ENCODE results near the gene ORMDL3. TPM values are rescaled to one million over a fixed set of nuclear protein-coding genes. Genes with fewer than 3 reads are reported as not detected.
"Not testable (repeated sequence)": the region's sequence is repeated elsewhere in the genome, so short reads cannot be mapped to it uniquely, and the experiment has no call there.

ORMDL3 gene
- total and polyA plus RNA-seq, 2 experiments from 2014 or later: 33.6 to 38.5 TPM

DNA sequence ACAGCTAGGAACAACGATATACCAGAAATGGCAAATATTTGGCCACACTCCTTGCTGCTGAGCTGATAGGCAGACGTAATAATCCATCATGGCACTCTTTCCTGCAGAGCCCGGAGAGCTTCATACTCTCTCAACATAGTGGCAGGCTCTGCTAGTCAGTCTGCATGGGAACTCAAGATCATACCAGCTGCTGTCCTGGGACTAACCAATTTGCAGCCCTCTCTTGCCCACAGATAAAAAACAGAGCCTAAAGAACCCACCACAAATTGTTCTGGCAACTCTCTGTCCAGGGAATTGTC lies 22.5 kb downstream of the ORMDL3 start (continued):
- TF ChIP-seq, protein P1, sequence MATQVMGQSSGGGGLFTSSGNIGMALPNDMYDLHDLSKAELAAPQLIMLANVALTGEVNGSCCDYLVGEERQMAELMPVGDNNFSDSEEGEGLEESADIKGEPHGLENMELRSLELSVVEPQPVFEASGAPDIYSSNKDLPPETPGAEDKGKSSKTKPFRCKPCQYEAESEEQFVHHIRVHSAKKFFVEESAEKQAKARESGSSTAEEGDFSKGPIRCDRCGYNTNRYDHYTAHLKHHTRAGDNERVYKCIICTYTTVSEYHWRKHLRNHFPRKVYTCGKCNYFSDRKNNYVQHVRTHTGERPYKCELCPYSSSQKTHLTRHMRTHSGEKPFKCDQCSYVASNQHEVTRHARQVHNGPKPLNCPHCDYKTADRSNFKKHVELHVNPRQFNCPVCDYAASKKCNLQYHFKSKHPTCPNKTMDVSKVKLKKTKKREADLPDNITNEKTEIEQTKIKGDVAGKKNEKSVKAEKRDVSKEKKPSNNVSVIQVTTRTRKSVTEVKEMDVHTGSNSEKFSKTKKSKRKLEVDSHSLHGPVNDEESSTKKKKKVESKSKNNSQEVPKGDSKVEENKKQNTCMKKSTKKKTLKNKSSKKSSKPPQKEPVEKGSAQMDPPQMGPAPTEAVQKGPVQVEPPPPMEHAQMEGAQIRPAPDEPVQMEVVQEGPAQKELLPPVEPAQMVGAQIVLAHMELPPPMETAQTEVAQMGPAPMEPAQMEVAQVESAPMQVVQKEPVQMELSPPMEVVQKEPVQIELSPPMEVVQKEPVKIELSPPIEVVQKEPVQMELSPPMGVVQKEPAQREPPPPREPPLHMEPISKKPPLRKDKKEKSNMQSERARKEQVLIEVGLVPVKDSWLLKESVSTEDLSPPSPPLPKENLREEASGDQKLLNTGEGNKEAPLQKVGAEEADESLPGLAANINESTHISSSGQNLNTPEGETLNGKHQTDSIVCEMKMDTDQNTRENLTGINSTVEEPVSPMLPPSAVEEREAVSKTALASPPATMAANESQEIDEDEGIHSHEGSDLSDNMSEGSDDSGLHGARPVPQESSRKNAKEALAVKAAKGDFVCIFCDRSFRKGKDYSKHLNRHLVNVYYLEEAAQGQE (IDR thresholded peaks at IDR 0.05; ENCODE audit: unreplicated experiment): no peak
- TF ChIP-seq ZNF114 (CRISPR knock-in tag; IDR thresholded peaks at IDR 0.05) (no peak), NANOG (IDR thresholded peaks at IDR 0.05; ENCODE audit: borderline replicate concordance) (no peak)

DNA sequence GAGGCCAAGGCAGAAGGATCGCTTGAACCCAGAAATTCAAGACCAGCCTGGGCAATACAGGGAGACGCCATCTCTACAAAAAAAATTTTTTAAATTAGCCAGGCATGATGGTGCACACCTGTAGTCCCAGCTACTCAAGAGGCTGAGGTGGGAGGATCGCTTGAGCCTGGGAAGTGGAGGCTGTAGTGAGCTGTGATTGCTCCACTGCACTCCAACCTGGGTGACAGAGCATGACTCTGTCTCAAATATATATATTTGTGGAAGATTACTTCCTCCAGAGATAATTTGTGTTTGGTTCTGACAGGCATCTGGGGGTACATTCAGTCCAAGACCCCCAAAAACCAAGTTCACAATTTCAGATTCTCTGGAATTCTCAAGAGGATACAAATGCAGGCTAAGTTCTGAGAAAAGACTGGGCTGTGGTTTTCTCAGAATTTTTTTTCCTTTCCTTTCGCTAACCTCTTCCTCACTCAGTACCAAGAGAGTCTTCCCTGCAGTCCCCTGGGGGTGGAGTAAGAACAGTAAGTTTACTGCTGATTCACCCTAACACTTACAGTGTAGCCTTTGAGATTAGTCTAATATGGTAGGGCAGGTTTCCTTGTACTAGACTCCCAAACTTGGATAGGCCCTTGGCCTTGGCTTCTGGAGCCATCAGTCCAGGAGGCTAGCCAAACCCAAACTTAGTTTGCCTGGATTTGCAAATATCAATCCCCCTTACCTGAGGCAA lies 24.1 kb downstream of the ORMDL3 start:
- Mint-ChIP-seq H3K27ac (no peak overlapping the region), H3K27me3 (ENCODE audit: insufficient read depth, low read depth, poor library complexity) (peaks cover 4% of the 10 kb centered on the region), H3K4me1 (no peaks in the 10 kb centered on the region), H3K4me3 (no peak overlapping the region), H3K9me3 (no peaks in the 10 kb centered on the region), H3K36me3 (ENCODE audit: low read depth) (peaks cover 2% of the 10 kb centered on the region; the same call in 1 of the 3 replicates)
- Histone ChIP-seq H3K9me2 (ENCODE audit: insufficient read depth) (no peaks in the 10 kb centered on the region), H3K4me1 (ENCODE audit: insufficient read depth) (no peaks in the 10 kb centered on the region), H3K4me3 (no peak overlapping the region), H3K79me2 (replicated peaks; ENCODE audit: insufficient read depth) (no peaks in the 10 kb centered on the region), H2AFZ (no peak overlapping the region), H3K27me3 (ENCODE audit: insufficient read depth) (no peaks in the 10 kb centered on the region), H3K27ac (ENCODE audit: low read depth) (no peak overlapping the region), H3F3A (replicated peaks; ENCODE audit: low read depth) (no peaks in the 10 kb centered on the region), H3K4me2 (no peak overlapping the region), H3K36me3 (ENCODE audit: insufficient read depth) (no peaks in the 10 kb centered on the region), H4K20me1 (replicated peaks; ENCODE audit: insufficient read depth) (no peaks in the 10 kb centered on the region)
- TF ChIP-seq POLR2AphosphoS5 (IDR thresholded peaks at IDR 0.05; ENCODE audit: low read depth): no peak
- TF ChIP-seq, protein P2, sequence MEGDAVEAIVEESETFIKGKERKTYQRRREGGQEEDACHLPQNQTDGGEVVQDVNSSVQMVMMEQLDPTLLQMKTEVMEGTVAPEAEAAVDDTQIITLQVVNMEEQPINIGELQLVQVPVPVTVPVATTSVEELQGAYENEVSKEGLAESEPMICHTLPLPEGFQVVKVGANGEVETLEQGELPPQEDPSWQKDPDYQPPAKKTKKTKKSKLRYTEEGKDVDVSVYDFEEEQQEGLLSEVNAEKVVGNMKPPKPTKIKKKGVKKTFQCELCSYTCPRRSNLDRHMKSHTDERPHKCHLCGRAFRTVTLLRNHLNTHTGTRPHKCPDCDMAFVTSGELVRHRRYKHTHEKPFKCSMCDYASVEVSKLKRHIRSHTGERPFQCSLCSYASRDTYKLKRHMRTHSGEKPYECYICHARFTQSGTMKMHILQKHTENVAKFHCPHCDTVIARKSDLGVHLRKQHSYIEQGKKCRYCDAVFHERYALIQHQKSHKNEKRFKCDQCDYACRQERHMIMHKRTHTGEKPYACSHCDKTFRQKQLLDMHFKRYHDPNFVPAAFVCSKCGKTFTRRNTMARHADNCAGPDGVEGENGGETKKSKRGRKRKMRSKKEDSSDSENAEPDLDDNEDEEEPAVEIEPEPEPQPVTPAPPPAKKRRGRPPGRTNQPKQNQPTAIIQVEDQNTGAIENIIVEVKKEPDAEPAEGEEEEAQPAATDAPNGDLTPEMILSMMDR (conservative IDR thresholded peaks at IDR 0.05; ENCODE audit: low read depth in 2 of 2): no peak
- TF ChIP-seq NANOG (IDR thresholded peaks at IDR 0.05; ENCODE audit: borderline replicate concordance): no peak
- no peak for TF ChIP-seq EZH2 (IDR thresholded peaks at IDR 0.05; ENCODE audit: low read depth, unreplicated experiment)
- TF ChIP-seq CREB1 (CRISPR knock-in tag; IDR thresholded peaks at IDR 0.05; ENCODE audit: low read depth): no peak
- TF ChIP-seq EZH2phosphoT487 (IDR thresholded peaks at IDR 0.05; ENCODE audit: unreplicated experiment): no peak
- TF ChIP-seq, protein P1 (IDR thresholded peaks at IDR 0.05; ENCODE audit: unreplicated experiment): no peak
- TF ChIP-seq JUNB (IDR thresholded peaks at IDR 0.05; ENCODE audit: unreplicated experiment): no peak
- no peak for TF ChIP-seq STAT1 (IDR thresholded peaks at IDR 0.05; ENCODE audit: unreplicated experiment)
- no peak for ATAC-seq
- no peak for DNase-seq (ENCODE audit: low spot score)

DNA sequence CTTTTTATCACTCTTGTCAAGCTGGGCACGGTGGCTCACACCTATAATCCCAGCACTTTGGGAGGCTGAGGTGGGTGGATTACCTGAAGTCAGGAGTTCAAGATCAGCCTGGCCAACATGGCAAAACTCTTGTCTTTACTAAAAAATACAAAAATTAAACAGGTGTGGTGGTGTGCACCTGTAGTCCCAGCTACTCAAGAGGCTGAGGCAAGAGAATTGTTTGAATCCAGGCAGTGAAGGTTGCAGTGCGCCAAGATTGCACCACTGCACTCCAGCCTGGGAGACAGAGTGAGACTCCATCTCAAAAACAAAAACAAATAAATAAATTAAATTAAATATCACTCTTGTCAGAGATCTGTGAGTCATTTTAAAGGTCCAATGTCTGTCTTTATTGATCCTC lies 25.4 kb downstream of the ORMDL3 start:
- not testable (repeated sequence) for H3K4me3 Mint-ChIP-seq; H3K9me2 ChIP-seq (ENCODE audit: insufficient read depth); H3F3A ChIP-seq (replicated peaks; ENCODE audit: low read depth); H3K36me3 Mint-ChIP-seq (ENCODE audit: low read depth); ATAC-seq; H3K36me3 ChIP-seq (ENCODE audit: insufficient read depth); H3K27me3 ChIP-seq (ENCODE audit: insufficient read depth); H3K4me1 ChIP-seq (ENCODE audit: insufficient read depth); DNase-seq (ENCODE audit: low spot score); H3K4me1 Mint-ChIP-seq; H3K79me2 ChIP-seq (replicated peaks; ENCODE audit: insufficient read depth); H4K20me1 ChIP-seq (replicated peaks; ENCODE audit: insufficient read depth); H3K4me2 ChIP-seq; H3K27ac Mint-ChIP-seq; H3K27ac ChIP-seq (ENCODE audit: low read depth); H3K4me3 ChIP-seq; H3K27me3 Mint-ChIP-seq (ENCODE audit: insufficient read depth, low read depth, poor library complexity); H2AFZ ChIP-seq; H3K9me3 Mint-ChIP-seq
